Stomach (tissue), 9 donors: ENCODE measurements around the gene RSBN1. TPM values are rescaled to one million over a fixed set of nuclear protein-coding genes. Genes with fewer than 3 reads are reported as not detected.

ENCODE experiments used
- DNase-seq, 2 donors: peaks; one replicate each; pipeline versions ENCODE4 v3.0.0 to v3.0.0-alpha.2; 2013 to 2019
- H3K27ac ChIP-seq, 5 donors: fragments of 200-600 bp in 4 of 5; sonication (generic) in 4 of 5; one replicate each; pipeline ENCODE4 v1.5.1; 2013 to 2019; ENCODE audit warnings: mild to moderate bottlenecking in 1 of 5, moderate library complexity in 1 of 5
- H3K27me3 ChIP-seq, 3 donors: fragments of 200-600 bp; sonication (generic); one replicate each; pipeline ENCODE4 v1.5.1; 2017 to 2019; ENCODE audit warnings: mixed run types in 1 of 3
- H3K36me3 ChIP-seq, 4 donors: fragments of 200-600 bp; sonication (generic); 1 replicate in 3 of 4; 2 replicates in 1 of 4; pipeline ENCODE4 v1.5.1; 2016 to 2019
- H3K4me1 ChIP-seq, 4 donors: fragments of 200-600 bp; sonication (generic); one replicate each; pipeline ENCODE4 v1.5.1; 2016 to 2019
- H3K4me3 ChIP-seq, 4 donors: fragments of 200-600 bp; sonication (generic) in 3 of 4; one replicate each; pipeline ENCODE4 v1.5.1; 2016 to 2019; ENCODE audit warnings: mild to moderate bottlenecking in 1 of 4
- H3K9me3 ChIP-seq, 4 donors: fragments of 200-600 bp; sonication (generic); one replicate each; pipeline ENCODE4 v1.5.1; 2016 to 2019
- EP300 ChIP-seq: sonication (generic); formaldehyde crosslinking; IDR thresholded peaks from one replicate; pipeline ENCODE4 v1.6.1; 2017; ENCODE audit warnings: antibody characterized with exemption
- POLR2A ChIP-seq, 4 donors: fragments of 450-650 bp; IDR thresholded peaks; one replicate each; pipeline ENCODE4 v1.6.1; 2016; ENCODE audit warnings: antibody characterized with exemption in 4 of 4, control low read depth in 2 of 4, mild to moderate bottlenecking in 1 of 4, moderate library complexity in 1 of 4
- POLR2AphosphoS5 ChIP-seq, 3 donors: sonication (generic); formaldehyde crosslinking; IDR thresholded peaks; one replicate each; pipeline ENCODE4 v1.6.1; 2016; ENCODE audit warnings: antibody characterized with exemption in 3 of 3
- WGBS, 5 donors: extraction: QIAGEN DNeasy Blood & Tissue Kit in 3 of 5; methylation state at CpG; one replicate each; pipeline versions ENCODE4 v1.1.5 to v1.1.7; 2013 to 2018; 5-methylcytosine and 5-hydroxymethylcytosine counted together
- intact Hi-C: fragments of 100-400 bp; cut with DNase I; formaldehyde crosslinking; loops from one replicate; pipeline ENCODE4 v1.15.1; 2023; ENCODE audit warnings: low total_unique reads
- polyA plus RNA-seq, 3 donors: library from polyadenylated mRNA; stranded (reverse); fragments of 200-250 nt; gene quantifications; one replicate each; pipeline ENCODE4 v1.2.3, GENCODE V29; 2013
- total RNA-seq, 5 donors: library from RNA; depleted of rRNA; stranded (reverse); fragments of >200 nt; gene quantifications; one replicate each; pipeline versions ENCODE4 v1.1.0 to v1.2.3, GENCODE V29; 2014 to 2016
- TF ChIP-seq, protein P1 (sequence below), 7 experiments: fragments of 450-650 bp in 4 of 7; fragments of 200-600 bp in 3 of 7; sonication (generic) in 3 of 7; IDR thresholded peaks; one replicate each; pipeline ENCODE4 v1.5.1; 2016 to 2019; ENCODE audit warnings: antibody characterized with exemption in 7 of 7, control low read depth in 2 of 7, mild to moderate bottlenecking in 1 of 7
- donor health status: healthy with polysubstance abuse.
- donor health status: Bipolar disorder and iron deficiency.
- donor health status: healthy.

Gene RSBN1
- total and polyA plus RNA-seq, 8 donors: 2.8 to 58.9 (median 12.6) TPM

GRCh38 chr1:113787663-113788062 lies 24.6 kb downstream of the RSBN1 start:
- Histone ChIP-seq H3K9me3 (no peaks in the 10 kb centered on the region), H3K4me1 (peaks cover 15 to 68% (median 33%) of the 10 kb centered on the region in 4 donors)
- 82 to 93% (median 92%) methylated on average over 3 of the region's 3 CpGs for WGBS, 5 donors

DNA sequence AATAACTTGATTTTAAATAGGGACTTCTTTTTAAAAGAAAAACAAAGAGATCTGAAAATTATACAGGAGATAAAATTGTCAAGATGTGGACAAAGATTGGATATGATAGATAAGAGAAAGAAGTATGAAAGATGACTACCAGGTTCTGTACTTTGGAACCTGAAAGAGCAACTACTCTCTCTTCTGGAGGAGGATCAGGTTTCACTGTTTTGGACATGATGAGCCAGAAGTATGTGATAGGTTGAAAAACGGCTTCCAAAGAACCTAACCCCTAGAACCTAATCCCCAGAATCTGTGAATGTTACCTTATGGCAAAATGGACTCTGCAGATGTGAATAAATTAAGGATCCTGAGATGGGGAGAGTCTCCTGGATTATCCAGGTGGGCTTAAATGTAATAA lies 26.2 kb downstream of the RSBN1 start:
- Histone ChIP-seq H3K4me3 (no peak overlapping the region), H3K27ac (peak overlapping the region in 1 of 5 donors; percentile 81), H3K4me1 (peaks cover 21 to 71% (median 45%) of the 10 kb centered on the region in 4 donors), H3K27me3 (no peaks in the 10 kb centered on the region), H3K36me3 (no peaks in the 10 kb centered on the region), H3K9me3 (no peaks in the 10 kb centered on the region)
- 62 to 72% (median 63%) methylated on average over 1 of the region's 1 CpG for WGBS, 5 donors
- TF ChIP-seq POLR2AphosphoS5 (IDR thresholded peaks at IDR 0.05) (no peak), POLR2A (IDR thresholded peaks at IDR 0.05) (no peak), EP300 (no peak)
- TF ChIP-seq, protein P1, sequence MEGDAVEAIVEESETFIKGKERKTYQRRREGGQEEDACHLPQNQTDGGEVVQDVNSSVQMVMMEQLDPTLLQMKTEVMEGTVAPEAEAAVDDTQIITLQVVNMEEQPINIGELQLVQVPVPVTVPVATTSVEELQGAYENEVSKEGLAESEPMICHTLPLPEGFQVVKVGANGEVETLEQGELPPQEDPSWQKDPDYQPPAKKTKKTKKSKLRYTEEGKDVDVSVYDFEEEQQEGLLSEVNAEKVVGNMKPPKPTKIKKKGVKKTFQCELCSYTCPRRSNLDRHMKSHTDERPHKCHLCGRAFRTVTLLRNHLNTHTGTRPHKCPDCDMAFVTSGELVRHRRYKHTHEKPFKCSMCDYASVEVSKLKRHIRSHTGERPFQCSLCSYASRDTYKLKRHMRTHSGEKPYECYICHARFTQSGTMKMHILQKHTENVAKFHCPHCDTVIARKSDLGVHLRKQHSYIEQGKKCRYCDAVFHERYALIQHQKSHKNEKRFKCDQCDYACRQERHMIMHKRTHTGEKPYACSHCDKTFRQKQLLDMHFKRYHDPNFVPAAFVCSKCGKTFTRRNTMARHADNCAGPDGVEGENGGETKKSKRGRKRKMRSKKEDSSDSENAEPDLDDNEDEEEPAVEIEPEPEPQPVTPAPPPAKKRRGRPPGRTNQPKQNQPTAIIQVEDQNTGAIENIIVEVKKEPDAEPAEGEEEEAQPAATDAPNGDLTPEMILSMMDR (IDR thresholded peaks at IDR 0.05): no peak
- intact Hi-C loops: no loop called here
- DNase-seq: no peak

More at GRCh38 chr1:113787663-113788062, 24.6 kb downstream of the RSBN1 start:
- Histone ChIP-seq H3K27me3 (no peaks in the 10 kb centered on the region), H3K4me3 (no peak overlapping the region), H3K36me3 (peaks cover 0 to 5% (median 0%) of the 10 kb centered on the region in 4 donors), H3K27ac (no peak overlapping the region)
- TF ChIP-seq EP300 (no peak), POLR2AphosphoS5 (IDR thresholded peaks at IDR 0.05) (no peak), POLR2A (IDR thresholded peaks at IDR 0.05) (no peak)
- TF ChIP-seq, protein P1 (IDR thresholded peaks at IDR 0.05): no peak
- intact Hi-C loops: no loop called here
- no peak for DNase-seq

DNA sequence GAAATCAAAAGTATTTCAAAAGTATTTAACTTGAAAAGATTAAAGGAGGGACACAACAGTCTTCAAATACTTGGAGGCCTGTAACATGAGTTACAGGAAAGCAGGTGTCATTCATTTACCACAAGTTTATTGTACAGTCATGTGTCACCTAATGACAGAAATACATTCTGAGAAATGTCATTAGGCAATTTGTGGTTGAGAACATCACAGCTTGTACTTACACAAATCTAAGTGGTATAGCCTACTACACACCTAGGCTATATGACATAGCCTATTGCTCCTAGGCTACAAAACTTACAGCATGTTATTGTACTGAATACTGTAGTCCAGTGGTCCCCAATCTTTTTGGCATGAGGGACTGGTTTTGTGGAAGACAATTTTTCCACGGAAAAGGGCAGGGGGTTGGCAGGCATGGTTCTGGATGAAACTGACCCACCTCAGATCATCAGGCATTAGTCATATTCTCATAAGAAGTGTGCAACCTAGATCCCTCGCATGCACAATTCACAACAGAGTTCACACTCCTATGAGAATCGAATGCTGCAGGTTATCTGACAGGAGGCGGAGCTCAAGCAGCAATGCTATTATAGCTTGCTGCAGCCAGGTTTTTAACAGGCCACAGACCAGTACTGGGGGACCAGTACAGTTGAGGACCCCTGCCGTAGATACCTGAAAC lies 28.0 kb downstream of the RSBN1 start:
- H3K27me3 ChIP-seq: no peaks in the 10 kb centered on the region
- no peaks in the 10 kb centered on the region for H3K9me3 ChIP-seq
- WGBS, 5 donors: 56 to 74% (median 66%) methylated on average over 3 to 5 of the region's 5 CpGs
- no peak for DNase-seq
- TF ChIP-seq POLR2A (IDR thresholded peaks at IDR 0.05) (no peak), POLR2AphosphoS5 (IDR thresholded peaks at IDR 0.05) (no peak), EP300 (no peak)
- TF ChIP-seq, protein P1 (IDR thresholded peaks at IDR 0.05): no peak
- no peaks in the 10 kb centered on the region for H3K36me3 ChIP-seq
- intact Hi-C loops: no loop called here
- peak overlapping the region in 4 of 5 donors; percentile 25 to 81 (median 52) for H3K27ac ChIP-seq
- peaks cover 25 to 89% (median 55%) of the 10 kb centered on the region in 4 donors for H3K4me1 ChIP-seq
- H3K4me3 ChIP-seq: no peak overlapping the region

DNA sequence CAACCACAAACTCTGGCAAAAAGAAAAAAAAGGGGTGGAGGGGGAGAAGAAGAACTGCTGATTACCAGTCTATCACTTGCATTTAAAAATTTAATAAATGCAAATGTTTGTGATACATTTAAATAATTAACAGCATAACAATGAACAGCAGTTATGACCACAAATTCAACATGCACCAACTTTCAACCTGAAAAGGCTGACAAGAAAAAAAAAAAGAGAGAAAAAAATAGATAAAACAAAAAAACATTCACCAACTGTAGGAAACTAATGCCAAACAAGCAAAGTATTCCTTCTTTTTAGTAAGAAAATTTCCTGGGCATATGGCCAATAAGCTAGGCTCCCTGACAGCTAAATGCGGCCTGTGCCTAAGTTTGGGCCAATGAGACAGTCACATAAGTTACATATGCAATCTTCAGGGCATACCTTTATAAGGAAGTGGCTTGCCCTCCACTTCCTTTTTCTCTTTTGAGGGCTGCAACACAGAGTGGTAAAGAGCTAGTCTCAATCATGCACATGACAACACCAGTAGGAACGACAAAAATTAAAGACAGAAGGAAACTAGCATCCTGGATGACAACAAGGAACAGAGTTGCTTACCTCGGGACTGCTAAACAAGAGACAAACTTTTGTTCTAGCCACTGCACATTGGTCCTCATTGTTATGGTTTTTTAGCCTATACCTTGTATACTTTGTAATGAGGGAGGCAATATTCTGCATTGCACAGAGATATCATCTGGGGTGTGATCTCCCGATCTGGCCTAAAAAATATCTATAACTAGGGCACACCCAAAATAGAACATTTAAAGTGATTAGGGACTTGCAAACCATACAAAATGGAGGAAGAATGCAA lies 28.8 kb downstream of the RSBN1 start:
- peaks cover 25 to 82% (median 52%) of the 10 kb centered on the region in 4 donors for H3K4me1 ChIP-seq
- intact Hi-C loops: no loop called here
- TF ChIP-seq, protein P1 (IDR thresholded peaks at IDR 0.05): no peak
- TF ChIP-seq POLR2A (IDR thresholded peaks at IDR 0.05): no peak
- no peak for TF ChIP-seq EP300
- no peak for TF ChIP-seq POLR2AphosphoS5 (IDR thresholded peaks at IDR 0.05)

More for the DNA sequence above, 28.8 kb downstream of the RSBN1 start:
- Histone ChIP-seq H3K27me3 (no peaks in the 10 kb centered on the region), H3K36me3 (no peaks in the 10 kb centered on the region), H3K9me3 (no peaks in the 10 kb centered on the region), H3K4me3 (no peak overlapping the region), H3K27ac (peak overlapping the region in 4 of 5 donors; percentile 25 to 81 (median 52))
- WGBS, 5 donors: 35 to 51% (median 45%) methylated on average over 4 of the region's 4 CpGs
- peak in 1 of 2 donors; percentile 65 for DNase-seq
